ENCODE data around the gene TMEM131.

Gene TMEM131

GRCh38 chr2:97724946-97725688, 270.6 kb downstream of the TMEM131 start:
- no peak overlapping the region for H3K4me3 ChIP-seq (ENCODE audit: low read depth, low read length)
- DNase-seq (ENCODE audit: low read depth, low spot score) = no peak
- no peak for TF ChIP-seq CTCF (IDR thresholded peaks at IDR 0.05; ENCODE audit: insufficient read depth, low read length, missing control alignments)
- CTCF ChIA-PET = interaction anchor here (3.2 kb wide), 1 partner anchor 15 kb away, joined by 18 read pairs; no protein-coding TSS in a partner anchor
- POLR2A ChIA-PET = no interaction called here

- TF ChIP-seq CTCF (IDR thresholded peaks at IDR 0.05; ENCODE audit: insufficient read depth, low read length, missing control alignments) = no peak
- no peak for DNase-seq (ENCODE audit: low read depth, low spot score)
- H3K4me3 ChIP-seq (ENCODE audit: low read depth, low read length) = no peak overlapping the region
- CTCF ChIA-PET = no interaction called here
- POLR2A ChIA-PET = no interaction called here
These were observed 271.2 kb downstream of the TMEM131 start for GRCh38 chr2:97724501-97724900.

GRCh38 chr2:97724073-97724410, 271.7 kb downstream of the TMEM131 start:
- CTCF ChIA-PET = no interaction called here

GRCh38 chr2:97723156-97724072, 272.3 kb downstream of the TMEM131 start:
- no peak overlapping the region for H3K4me3 ChIP-seq (ENCODE audit: low read depth, low read length)
- ChIA-PET CTCF (no interaction called here), POLR2A (interaction anchor here (0.6 kb wide), 1 partner anchor 283 kb away, joined by 3 read pairs; no protein-coding TSS in a partner anchor)
- no peak for DNase-seq (ENCODE audit: low read depth, low spot score)
- no peak for TF ChIP-seq CTCF (IDR thresholded peaks at IDR 0.05; ENCODE audit: insufficient read depth, low read length, missing control alignments)

More at GRCh38 chr2:97724073-97724410, 271.7 kb downstream of the TMEM131 start:
- POLR2A ChIA-PET = no interaction called here
- DNase-seq (ENCODE audit: low read depth, low spot score) = no peak
- TF ChIP-seq CTCF (IDR thresholded peaks at IDR 0.05; ENCODE audit: insufficient read depth, low read length, missing control alignments) = no peak
- H3K4me3 ChIP-seq (ENCODE audit: low read depth, low read length) = no peak overlapping the region

GRCh38 chr2:97722227-97722626, 273.5 kb downstream of the TMEM131 start:
- CTCF ChIA-PET = interaction anchor here (1.2 kb wide), 1 partner anchor 22 kb away, joined by 4 read pairs; no protein-coding TSS in a partner anchor
- POLR2A ChIA-PET = no interaction called here
- no peak for TF ChIP-seq CTCF (IDR thresholded peaks at IDR 0.05; ENCODE audit: insufficient read depth, low read length, missing control alignments)

GRCh38 chr2:97720746-97721145, 275.0 kb downstream of the TMEM131 start:
- no peak overlapping the region for H3K4me3 ChIP-seq (ENCODE audit: low read depth, low read length)
- ChIA-PET POLR2A (no interaction called here), CTCF (no interaction called here)
- DNase-seq (ENCODE audit: low read depth, low spot score) = no peak
- no peak for TF ChIP-seq CTCF (IDR thresholded peaks at IDR 0.05; ENCODE audit: insufficient read depth, low read length, missing control alignments)

More at GRCh38 chr2:97722227-97722626, 273.5 kb downstream of the TMEM131 start:
- no peak for DNase-seq (ENCODE audit: low read depth, low spot score)
- no peak overlapping the region for H3K4me3 ChIP-seq (ENCODE audit: low read depth, low read length)

All from AG04449 (cell line).